Measurements from ENCODE around the gene IPO13.

IPO13 gene

DNA sequence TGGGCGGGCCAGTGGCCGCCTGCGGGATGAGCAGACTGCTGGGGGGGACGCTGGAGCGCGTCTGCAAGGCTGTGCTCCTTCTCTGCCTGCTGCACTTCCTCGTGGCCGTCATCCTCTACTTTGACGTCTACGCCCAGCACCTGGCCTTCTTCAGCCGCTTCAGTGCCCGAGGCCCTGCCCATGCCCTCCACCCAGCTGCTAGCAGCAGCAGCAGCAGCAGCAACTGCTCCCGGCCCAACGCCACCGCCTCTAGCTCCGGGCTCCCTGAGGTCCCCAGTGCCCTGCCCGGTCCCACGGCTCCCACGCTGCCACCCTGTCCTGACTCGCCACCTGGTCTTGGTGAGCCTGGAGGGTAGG, 34.4 kb downstream of the IPO13 start:
- TF ChIP-seq, protein P1, sequence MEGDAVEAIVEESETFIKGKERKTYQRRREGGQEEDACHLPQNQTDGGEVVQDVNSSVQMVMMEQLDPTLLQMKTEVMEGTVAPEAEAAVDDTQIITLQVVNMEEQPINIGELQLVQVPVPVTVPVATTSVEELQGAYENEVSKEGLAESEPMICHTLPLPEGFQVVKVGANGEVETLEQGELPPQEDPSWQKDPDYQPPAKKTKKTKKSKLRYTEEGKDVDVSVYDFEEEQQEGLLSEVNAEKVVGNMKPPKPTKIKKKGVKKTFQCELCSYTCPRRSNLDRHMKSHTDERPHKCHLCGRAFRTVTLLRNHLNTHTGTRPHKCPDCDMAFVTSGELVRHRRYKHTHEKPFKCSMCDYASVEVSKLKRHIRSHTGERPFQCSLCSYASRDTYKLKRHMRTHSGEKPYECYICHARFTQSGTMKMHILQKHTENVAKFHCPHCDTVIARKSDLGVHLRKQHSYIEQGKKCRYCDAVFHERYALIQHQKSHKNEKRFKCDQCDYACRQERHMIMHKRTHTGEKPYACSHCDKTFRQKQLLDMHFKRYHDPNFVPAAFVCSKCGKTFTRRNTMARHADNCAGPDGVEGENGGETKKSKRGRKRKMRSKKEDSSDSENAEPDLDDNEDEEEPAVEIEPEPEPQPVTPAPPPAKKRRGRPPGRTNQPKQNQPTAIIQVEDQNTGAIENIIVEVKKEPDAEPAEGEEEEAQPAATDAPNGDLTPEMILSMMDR (IDR thresholded peaks at IDR 0.05; ENCODE audit: low read depth, low read length), result no peak
- no peaks in the 10 kb centered on the region for H3K9me3 ChIP-seq (ENCODE audit: severe bottlenecking)
- peaks cover 67% of the 10 kb centered on the region for H3K36me3 ChIP-seq
- no peak overlapping the region for H3K4me3 ChIP-seq (ENCODE audit: low read depth, low read length)
- H3K27ac ChIP-seq, result no peak overlapping the region
- DNase-seq, result no peak
- no peaks in the 10 kb centered on the region for H3K27me3 ChIP-seq (ENCODE audit: insufficient read depth, low read depth, severe bottlenecking)

DNA sequence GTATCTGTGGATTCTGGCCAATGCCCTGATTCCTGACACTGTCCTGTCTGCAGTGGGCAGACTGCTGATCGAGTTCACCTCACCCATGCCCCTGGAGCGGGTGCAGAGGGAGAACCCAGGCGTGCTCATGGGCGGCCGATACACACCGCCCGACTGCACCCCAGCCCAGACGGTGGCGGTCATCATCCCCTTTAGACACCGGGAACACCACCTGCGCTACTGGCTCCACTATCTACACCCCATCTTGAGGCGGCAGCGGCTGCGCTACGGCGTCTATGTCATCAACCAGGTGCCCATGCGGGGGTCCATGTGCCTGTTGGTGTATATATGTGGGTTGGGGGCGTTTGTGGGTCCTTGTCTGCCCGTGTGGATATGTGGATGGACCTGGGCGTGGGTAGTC, 34.9 kb downstream of the IPO13 start:
- TF ChIP-seq, protein P1 (IDR thresholded peaks at IDR 0.05; ENCODE audit: low read depth, low read length), result no peak
- H3K9me3 ChIP-seq (ENCODE audit: severe bottlenecking), result no peaks in the 10 kb centered on the region
- no peaks in the 10 kb centered on the region for H3K27me3 ChIP-seq (ENCODE audit: insufficient read depth, low read depth, severe bottlenecking)
- no peak overlapping the region for H3K27ac ChIP-seq
- DNase-seq, result no peak
- H3K4me3 ChIP-seq (ENCODE audit: low read depth, low read length), result no peak overlapping the region
- H3K36me3 ChIP-seq, result peaks cover 65% of the 10 kb centered on the region

DNA sequence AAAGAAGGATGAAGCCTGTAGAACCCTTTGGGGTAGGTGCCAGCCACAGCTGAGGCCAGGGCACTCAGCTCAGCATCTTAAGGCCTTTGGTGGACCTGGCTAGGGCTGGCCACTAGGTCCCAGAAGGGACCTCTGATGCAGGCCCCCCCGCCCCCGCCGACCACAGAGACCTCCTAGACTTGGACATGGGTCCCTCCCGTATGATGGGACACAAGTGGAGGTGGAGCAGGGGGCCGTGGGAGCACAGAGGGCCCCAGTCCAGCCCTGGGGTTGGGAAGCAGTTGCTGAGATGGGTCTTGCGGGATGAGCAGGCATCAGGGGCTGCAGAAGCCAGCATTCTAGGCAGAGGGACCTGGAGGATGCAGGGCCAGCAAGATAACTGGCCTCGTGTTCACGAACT, 35.5 kb downstream of the IPO13 start:
- DNase-seq, result no peak
- no peak overlapping the region for H3K4me3 ChIP-seq (ENCODE audit: low read depth, low read length)
- no peak overlapping the region for H3K27ac ChIP-seq
- no peaks in the 10 kb centered on the region for H3K27me3 ChIP-seq (ENCODE audit: insufficient read depth, low read depth, severe bottlenecking)
- no peaks in the 10 kb centered on the region for H3K9me3 ChIP-seq (ENCODE audit: severe bottlenecking)
- peaks cover 62% of the 10 kb centered on the region for H3K36me3 ChIP-seq
- TF ChIP-seq, protein P1 (IDR thresholded peaks at IDR 0.05; ENCODE audit: low read depth, low read length), result no peak

DNA sequence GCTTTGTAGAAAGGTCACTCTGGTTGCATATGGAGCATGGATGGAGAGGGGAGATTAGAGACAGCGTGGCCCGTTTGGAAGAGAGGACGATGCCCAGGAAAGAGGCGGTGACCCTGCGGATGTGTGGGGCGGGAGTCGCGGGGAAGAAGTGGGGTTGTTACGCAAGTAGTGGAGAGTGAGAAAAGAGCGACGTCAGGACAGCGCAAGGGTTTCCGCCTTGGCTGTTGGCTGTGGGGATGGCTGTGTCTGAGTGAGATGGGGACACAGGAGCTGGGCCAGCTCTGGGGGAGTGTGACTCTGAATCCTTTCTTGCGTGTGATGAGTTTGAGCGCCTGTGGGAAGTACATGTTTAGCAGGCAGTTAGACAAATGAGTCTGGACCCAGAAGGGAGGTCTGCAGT, 36.1 kb downstream of the IPO13 start:
- Histone ChIP-seq H3K27ac (no peak overlapping the region), H3K27me3 (ENCODE audit: insufficient read depth, low read depth, severe bottlenecking) (no peaks in the 10 kb centered on the region), H3K4me3 (ENCODE audit: low read depth, low read length) (no peak overlapping the region), H3K9me3 (ENCODE audit: severe bottlenecking) (no peaks in the 10 kb centered on the region), H3K36me3 (peaks cover 60% of the 10 kb centered on the region)
- DNase-seq, result no peak
- TF ChIP-seq, protein P1 (IDR thresholded peaks at IDR 0.05; ENCODE audit: low read depth, low read length), result no peak

DNA sequence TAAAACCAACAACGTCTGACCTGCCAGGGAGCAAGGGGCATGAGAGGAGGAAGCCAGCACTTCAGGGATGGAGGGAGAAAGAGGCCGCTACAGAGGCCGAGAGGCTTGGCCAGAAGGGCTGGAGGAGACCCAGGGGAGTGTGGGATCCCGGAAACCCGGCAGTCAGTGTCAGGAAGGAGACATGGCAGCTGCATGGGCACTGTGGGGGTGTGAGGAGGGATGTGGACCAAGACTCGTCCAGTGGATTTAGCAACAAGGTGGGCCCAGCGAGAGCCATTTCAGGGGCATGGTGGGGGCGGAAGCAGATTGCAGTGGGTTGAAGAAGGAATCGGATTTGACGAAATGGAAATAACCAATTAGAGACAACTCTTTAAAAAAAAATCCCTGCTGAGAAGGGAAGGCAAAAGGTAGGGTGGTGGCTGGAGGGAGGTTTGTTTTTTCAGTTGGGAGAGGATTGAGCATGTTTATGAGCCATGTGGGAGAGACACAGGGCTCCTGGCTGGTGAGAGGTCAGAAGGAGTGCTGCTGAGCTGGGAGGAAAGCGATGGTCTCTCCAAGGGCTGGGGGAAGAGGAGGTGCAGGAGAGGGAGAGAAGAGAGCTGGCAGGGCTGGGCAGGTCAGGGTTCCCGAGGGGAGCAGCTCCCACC, 36.6 kb downstream of the IPO13 start:
- DNase-seq, result no peak
- TF ChIP-seq, protein P1 (IDR thresholded peaks at IDR 0.05; ENCODE audit: low read depth, low read length), result no peak
- peaks cover 54% of the 10 kb centered on the region for H3K36me3 ChIP-seq
- no peaks in the 10 kb centered on the region for H3K9me3 ChIP-seq (ENCODE audit: severe bottlenecking)
- H3K27me3 ChIP-seq (ENCODE audit: insufficient read depth, low read depth, severe bottlenecking), result no peaks in the 10 kb centered on the region
- H3K27ac ChIP-seq, result no peak overlapping the region
- no peak overlapping the region for H3K4me3 ChIP-seq (ENCODE audit: low read depth, low read length)

DNA sequence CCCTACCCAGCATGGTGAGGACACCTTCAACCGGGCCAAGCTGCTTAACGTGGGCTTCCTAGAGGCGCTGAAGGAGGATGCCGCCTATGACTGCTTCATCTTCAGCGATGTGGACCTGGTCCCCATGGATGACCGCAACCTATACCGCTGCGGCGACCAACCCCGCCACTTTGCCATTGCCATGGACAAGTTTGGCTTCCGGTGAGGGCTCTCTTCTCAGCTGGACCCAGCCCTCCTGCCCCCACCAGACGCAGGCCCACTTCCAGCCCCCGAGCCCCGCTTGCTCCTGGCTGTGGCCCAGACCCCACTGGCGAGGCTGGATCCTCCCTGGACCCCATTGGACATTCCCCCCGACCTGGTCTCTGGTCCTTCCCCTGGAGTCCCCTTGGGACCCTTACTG, 38.1 kb downstream of the IPO13 start:
- Histone ChIP-seq H3K9me3 (ENCODE audit: severe bottlenecking) (no peaks in the 10 kb centered on the region), H3K36me3 (peaks cover 54% of the 10 kb centered on the region), H3K27me3 (ENCODE audit: insufficient read depth, low read depth, severe bottlenecking) (no peaks in the 10 kb centered on the region), H3K27ac (no peak overlapping the region), H3K4me3 (ENCODE audit: low read depth, low read length) (no peak overlapping the region)
- TF ChIP-seq, protein P1 (IDR thresholded peaks at IDR 0.05; ENCODE audit: low read depth, low read length), result no peak
- no peak for DNase-seq
